T-helper 1 cell treated with Interleukin-12 subunit alpha and Interleukin-12 subunit beta and Interleukin-4 antibody, amounts not matched to agents 30 ng/mL and 1 ng/mL, for 36 hours (primary cell): ENCODE results near the gene TEX29. TPM values are rescaled to one million over a fixed set of nuclear protein-coding genes. Genes with fewer than 3 reads are reported as not detected.

Source experiments
- intact Hi-C: fragments of 100-400 bp; cut with micrococcal nuclease; formaldehyde crosslinking; loops from one replicate; pipeline ENCODE4 v1.15.1; 2024
- total RNA-seq: library from RNA; stranded (reverse); gene quantifications from 2 replicates; pipeline ENCODE4 v1.2.3, GENCODE V29; 2022

The TEX29 gene
- total RNA-seq, 1 donor from 2014 or later, result 0.81 TPM

DNA sequence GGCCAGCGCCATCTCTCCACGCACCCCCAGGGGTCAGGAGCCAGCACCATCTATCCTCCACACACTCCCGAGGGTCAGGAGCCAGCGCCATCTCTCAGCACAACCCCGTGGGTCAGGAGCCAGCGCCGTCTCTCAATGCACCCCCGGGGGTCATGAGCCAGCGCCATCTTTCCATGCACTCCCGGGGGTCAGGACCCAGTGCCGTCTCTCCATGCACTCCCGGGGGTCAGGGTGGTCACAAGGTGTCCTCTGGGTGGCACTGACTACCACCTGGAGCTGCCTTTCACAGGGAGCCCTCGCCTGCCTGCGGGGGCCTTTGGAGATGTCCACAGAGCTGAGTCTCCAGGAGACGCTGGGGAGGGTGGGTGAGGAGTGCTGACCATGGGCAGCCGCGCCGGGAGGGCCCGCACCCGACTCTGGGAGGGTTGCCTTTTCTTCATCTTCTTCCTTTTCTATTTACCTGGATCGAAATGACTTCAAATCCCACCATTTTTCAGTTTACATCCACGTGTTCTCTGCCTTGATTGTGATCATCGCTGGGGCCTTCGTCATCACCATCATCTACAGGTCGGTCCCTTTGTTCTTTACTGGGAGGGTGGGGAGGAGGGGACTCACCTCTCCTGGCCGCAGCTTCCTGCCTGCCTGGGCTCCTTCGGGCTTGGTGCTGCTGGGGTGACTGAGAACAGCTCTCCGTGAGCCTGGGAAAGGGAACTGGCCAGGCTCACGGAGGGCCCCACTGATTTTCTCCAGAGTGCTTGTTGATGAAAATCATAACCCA is 19.1 kb downstream of the TEX29 start:
- intact Hi-C loops, result no loop called here

DNA sequence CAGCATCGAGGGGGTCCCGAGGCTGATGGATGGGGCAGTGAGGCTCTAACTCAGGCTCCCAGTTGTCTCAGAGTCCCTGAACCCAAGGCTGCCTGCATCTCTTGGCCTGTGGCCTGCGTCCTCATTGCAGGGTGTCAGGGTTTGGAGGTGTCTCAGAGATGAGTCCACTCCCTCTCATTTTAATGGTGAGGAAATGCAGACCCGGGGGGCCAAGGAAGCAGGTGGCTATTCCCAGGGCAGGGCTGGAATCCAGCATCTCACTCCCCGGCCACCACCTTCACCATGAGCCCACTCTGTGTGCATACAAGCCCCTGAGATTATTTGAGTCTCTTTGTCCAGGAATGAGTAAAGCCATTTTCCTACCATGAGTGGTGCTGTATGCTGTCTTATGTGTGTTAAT is 21.4 kb downstream of the TEX29 start:
- intact Hi-C loops, result no loop called here

DNA sequence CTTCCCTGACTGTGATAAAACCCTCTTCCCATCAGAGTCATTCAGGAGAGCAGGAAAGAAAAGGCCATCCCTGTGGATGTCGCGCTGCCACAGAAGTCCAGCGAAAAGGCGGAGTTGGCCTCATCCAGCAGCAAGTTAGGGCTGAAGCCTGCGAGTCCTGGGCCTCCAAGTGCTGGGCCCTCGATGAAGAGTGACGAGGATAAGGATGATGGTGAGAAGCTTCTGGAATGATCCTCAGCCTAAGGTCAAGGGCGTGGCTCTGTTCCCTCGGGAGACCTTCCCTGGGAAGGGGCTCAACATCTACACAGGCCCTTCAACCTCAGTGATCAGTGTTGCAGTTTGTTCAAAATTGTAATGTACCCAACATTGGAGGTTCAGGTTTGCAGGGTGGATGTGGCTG is 22.3 kb downstream of the TEX29 start:
- intact Hi-C loops, result no loop called here

DNA sequence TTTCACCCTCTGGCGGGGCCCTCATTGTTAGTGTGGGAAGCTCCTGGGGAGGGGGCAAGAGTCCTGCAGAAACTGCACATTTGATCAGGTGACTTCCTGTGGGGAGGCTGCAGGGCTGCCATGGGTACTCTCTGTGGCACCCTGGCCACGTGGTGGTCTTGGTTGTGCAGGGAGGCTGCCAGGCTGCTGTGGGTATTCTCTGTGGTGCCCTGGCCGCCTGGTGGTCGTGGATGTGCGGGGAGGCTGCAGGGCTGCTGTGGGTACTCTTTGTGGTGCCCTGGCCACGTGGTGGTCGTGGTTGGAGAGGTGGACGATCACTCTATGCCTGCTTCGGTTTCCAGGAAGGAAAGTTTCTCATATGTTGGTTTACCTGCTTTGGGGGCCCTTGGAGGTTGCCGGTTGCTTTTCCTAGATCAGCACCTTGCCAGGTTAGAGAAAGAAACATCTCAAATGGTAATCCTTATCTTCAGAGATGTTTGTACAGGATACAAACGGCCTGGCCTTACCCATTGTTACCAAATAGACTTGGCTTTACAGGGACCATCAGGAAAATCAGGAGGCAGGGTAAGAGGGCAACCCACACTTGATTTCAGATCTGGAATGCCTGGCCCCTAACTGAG is 22.9 kb downstream of the TEX29 start:
- intact Hi-C loops, result no loop called here

DNA sequence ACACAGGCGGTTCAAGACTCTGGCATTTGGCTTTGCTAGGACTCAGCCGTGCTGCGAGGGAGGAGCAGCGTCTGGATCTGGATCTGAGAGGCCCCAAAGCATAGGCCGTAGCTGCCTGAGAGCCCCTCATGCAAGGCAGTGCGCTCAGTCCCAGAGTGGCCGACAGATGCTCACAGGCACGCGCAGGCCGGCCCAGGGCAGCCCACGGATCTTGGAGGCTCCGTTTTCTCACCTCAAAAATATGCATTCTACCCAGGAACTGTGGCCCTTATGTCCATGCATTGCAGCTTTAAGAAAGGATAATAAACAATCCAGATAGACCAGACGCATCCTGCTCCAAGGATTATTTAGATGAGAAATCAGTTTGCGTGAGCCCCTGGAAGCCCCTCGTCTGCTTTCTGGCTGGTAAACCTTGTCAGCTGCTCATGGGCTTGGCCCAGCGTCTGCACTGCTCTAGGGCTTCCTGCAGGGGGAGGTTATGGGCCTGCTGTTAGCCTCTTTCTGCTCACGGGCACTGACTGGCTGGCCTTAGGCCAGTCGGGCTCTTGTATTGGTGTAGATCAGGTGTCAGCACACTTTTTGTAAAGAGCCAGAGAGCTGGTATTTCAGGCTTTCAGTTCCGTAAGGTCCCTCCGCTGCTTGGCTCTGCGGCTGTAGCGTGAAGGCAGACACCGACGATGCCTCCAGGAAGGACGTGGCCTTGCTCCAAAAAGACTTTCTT is 24.2 kb downstream of the TEX29 start:
- intact Hi-C loops, result no loop called here

DNA sequence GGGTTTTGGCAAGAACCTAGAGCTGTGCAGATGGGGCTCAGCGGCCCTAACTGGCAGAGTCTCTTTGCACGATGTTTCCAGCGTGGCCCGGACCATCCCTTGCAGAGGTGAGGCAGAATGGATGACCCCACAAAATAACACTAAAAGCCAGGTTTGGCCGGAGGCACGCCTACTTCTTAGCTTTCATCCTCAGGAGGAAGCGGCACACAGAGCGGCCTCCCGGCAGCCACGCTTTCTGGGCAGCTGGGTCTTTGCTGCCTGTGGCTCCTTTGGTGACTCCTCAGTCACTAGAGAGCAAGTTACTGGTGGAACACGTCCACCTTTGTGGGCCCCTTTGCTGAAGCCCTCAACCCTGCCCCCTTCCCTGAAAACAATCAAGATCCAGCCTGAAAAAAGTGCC is 25.2 kb downstream of the TEX29 start:
- intact Hi-C loops, result no loop called here

DNA sequence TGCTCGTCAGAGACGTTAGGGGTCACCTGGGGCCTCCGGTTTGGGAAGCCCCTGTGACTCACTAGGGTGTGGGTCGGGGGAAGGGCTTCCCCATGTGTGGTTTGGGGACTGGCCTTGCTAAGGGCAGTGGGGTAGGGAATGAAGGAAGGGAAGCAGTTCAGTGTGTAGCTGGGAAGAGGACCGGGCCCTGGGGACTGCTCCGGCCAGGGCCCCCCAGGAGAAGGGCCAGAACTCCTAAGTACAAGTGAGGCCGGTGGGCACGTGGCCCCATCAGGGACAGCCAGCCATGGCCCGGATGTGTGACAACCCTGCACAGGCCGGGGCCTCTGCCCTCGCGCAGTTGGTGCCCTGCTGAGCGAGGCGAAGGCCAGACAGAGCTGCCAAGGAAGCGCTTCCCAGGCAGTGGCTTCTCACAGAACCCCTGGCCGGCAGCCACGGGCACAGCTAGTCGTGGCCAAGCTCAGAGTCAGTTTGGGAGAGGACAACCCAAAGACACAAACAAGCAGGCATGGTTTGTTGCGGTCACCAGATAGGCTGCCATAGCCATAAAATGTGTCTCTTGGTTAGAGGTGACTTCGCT is 25.7 kb downstream of the TEX29 start:
- intact Hi-C loops, result no loop called here

DNA sequence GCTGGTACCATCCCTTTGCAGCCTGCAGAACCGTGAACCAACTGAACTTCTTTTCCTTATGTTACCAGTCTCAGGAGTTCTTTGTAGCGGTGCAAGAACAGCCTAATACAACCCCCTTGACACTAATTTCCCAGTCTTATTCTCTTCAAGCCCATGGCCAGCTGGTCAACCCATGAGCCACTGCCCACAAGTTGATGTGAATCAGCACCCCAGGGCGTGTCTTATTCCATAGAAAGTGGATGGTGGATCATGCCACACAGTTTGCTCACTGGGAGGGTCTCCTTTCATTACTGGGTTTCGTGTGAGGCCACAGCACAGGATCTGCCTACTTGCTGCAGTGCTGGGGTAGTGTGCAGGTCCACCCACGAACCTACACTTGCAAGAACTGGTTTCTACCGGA is 27.0 kb downstream of the TEX29 start:
- intact Hi-C loops, result no loop called here

DNA sequence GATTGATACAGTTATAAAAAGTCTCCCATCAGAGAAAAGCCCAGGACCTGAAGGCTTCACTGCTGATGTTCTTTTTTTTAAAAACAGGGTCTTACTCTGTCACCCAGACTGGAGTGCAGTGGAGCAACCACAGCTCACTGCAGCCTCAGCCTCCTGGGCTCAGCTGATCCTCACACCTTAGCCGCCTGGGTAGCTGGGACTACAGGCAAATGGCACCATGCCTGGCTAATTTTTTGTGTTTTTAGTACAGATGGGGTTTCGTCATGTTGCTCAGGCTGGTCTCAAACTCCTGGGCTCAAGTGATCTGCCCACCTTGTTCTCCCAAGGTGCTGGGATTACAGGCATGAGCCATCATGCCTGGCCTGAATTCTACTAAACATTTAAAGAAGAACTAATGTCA is 33.1 kb downstream of the TEX29 start:
- intact Hi-C loops, result no loop called here

DNA sequence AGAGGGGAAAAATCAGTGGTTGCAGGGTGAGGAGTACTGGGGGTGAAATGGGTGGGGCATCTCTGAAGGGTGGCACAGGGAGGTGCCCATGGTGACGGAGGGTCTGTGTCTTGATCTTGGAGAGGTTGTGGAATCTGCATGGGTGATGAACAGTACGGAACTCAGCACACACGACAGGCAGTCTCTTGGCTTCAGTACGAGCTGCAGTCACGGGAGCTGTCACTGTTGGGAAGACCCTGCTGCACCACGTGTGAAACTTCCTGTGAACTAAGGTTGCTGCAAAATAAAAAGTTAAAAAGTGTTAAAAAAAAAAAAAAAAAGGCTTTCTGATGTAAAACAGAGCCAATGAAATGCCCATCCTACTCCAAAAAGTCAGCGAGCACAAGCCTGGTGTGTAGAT is 34.3 kb downstream of the TEX29 start:
- intact Hi-C loops, result no loop called here

DNA sequence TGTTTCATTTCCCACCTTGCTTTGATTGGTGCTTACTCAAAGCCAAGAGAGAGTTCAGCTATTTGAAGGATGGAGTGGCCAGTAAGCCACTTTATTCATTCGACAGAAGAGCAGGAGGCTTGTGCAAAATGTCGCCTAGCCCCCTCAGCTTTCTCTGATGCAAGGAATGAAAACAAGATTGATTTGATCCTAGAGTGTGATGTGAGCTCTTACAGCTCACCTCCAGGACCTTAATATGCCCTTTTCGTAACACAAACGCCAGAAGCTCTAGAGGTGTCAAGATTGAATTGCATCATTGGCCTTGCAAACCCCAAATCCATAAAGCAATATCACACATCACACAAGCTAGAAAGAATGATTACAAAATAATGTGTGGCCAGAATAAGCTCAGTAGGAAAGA is 36.4 kb downstream of the TEX29 start:
- intact Hi-C loops, result no loop called here

DNA sequence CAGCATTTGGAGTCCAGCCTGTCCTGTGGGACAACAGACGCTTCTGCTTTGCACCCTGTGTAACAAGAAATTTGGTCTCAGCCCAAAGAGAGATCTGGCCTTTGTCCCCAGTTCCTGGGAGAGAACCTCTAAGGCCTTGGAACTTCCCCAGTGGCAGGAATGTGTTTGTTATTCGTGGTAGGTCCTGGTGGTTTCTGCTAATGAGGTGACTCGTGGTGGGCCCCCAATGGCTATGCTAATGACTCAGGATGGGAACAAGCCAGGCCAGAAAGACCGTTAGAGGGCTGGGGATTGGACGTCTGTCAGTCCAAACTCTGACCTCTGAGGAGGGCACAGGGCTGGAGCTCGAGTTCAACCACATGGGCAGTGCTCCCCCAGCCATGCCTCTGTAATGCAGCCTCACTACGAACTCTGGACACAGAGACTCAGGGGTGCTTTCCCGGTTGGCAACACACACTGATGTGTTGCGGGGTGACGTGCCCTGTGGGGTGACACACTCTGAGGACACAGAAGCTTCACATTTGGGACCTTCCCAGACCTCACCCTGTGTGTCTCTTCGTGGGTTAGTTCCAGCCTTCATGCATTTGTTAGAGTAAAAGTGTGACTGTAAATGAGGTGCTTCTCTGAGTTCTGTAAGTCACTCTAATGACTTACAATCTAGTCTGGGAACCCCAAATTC is 38.9 kb downstream of the TEX29 start:
- intact Hi-C loops, result no loop called here

DNA sequence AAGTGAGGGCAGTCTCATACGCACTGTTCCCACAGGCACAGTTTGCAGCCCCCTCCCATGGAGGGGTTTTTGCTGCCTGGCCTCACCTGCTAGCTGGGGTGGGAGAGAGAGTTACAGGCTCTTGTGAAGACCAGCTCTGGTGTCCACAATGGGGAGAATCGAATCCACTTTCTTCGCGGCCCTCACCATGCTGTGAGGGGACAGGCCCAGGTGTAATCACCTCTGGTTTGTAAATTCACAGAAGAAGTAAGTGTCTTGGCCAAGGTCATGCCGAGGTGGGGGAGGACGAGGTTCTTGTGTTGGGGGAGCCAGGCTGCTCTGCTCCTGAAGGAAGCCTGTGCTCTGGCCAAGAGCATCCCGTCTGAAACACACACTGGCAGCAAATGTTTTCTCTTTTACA is 39.5 kb downstream of the TEX29 start:
- intact Hi-C loops, result no loop called here

DNA sequence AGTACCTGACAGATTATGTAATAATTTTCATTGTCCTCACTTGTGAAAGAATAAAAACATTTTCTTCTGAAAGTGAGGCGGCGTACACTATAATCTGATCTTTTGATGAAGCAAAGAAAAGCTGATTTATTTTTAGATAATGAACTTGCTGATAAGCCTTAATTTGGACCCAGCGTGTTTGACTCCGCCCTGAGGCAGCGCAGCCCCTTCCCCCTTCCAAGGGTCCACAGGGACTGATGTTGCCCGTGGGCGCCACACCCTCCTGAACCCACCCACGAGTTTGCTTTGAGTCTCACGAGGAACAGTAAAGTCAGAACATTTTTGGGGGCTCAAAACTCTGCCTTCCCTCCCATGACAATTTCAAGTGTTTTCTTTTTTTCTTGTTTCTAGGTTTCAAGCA is 40.0 kb downstream of the TEX29 start:
- intact Hi-C loops, result no loop called here

DNA sequence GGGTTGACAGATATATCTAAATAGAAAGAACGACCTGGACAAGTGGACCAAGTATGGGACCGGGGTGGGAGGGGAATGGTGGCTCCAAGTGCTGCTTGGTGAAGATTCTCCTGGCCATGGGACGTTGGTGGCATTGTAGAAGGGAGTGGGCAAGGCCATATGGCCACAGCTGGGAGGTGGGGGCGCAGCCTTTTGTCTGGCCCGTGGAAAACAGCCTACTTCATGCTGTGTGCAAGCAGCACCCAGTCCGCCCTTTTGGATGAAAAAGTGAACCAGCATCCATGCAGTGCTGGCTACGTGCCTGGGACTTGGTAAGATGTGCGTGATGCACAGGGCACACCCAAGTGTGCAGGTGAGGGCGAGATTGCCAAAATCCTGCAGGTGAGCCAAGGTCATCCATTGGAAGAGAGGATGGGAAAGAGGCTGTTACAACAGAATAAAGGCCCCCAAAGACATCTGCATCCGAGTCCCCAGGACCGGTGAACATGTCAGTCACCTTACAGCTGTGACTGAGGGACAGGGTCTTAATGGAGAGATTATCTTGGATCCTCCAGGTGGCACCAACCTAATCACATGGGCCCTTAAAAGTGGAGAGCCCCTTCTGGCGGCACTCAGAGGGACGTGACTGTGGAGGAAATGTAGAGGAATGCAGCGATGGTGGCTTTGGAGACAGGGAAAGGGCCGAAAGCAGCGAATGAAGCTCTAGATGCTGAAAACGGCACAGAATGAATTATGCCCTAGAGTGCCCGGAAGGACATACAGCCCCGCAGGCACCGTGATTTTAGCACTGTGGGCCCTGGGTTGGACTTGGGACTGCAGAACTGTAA is 40.8 kb downstream of the TEX29 start:
- intact Hi-C loops, result no loop called here

DNA sequence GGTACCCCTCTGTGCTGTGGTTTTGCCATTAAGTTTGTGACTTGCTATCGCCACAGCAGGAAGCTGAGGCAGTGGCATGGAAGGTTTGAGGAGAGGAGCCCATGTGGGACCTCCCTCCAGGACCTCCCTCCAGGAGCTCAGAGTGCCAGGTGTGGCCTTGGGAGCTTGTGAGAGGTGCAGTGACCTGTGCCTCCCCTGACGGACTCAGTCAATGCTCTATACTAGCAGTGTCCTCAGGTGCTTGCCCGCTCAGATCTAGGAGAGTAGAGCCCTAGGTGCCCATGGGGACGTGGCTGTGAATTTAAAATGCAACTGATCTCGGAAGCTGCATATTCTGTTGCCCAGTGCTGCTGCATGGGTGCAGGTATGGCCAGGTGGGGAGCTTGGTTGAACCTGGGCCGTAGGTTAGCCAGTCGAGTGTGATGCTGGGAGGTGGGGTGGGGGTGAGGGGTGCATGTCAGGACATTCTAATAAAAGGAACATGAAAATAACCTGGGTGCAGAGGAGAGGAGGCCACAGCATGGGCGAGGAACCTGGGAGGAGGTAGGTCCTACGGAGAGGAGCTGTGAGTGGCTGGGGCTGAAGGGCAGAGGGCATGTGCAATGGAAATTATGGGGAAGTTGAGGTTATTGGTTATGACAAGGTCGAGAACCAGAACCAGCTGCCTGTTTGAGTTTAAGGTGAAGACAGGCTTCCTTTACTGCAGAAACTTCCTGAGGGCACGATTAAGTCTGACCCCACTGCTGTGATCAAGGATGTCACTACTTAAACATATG is 41.6 kb downstream of the TEX29 start:
- intact Hi-C loops, result no loop called here

DNA sequence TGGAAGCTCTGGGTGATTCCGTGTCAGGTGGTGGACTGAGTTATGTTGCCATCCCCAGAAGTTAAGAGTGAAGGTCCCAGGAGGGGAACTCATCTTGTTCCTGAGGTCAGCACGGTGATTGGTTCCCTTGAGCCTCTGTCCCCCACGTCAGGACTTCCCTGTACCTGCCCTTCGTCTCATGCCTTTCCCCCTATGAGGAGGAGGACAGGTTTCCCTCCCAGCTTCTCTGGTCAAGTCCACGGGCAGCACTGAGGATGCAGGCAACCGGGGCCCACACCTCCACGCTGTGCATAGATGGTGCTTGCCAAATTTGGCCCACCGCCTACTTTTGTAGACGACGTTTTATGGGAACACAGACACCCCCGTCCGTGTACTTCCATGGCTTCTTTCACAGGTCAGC is 42.7 kb downstream of the TEX29 start:
- intact Hi-C loops, result no loop called here

DNA sequence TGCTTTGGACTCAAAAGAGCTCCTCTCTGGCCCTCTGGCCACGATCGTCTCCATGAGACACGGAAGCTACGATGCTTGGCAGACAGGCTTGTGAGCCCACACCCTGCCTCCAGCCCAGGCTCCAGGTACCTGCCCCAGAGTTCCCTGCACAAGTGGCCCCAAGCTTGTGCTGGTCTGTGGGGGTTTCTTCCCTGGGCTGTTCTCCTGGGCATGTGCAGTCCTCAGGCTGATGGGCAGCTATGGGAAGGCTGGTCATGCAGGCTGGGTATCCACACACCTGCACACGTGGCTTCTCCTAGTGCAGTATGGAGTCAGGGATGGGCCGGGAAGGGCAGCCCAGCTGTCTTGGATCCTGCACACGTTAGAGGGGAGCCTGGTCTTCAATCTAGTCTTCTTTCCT is 43.1 kb downstream of the TEX29 start:
- intact Hi-C loops, result no loop called here

DNA sequence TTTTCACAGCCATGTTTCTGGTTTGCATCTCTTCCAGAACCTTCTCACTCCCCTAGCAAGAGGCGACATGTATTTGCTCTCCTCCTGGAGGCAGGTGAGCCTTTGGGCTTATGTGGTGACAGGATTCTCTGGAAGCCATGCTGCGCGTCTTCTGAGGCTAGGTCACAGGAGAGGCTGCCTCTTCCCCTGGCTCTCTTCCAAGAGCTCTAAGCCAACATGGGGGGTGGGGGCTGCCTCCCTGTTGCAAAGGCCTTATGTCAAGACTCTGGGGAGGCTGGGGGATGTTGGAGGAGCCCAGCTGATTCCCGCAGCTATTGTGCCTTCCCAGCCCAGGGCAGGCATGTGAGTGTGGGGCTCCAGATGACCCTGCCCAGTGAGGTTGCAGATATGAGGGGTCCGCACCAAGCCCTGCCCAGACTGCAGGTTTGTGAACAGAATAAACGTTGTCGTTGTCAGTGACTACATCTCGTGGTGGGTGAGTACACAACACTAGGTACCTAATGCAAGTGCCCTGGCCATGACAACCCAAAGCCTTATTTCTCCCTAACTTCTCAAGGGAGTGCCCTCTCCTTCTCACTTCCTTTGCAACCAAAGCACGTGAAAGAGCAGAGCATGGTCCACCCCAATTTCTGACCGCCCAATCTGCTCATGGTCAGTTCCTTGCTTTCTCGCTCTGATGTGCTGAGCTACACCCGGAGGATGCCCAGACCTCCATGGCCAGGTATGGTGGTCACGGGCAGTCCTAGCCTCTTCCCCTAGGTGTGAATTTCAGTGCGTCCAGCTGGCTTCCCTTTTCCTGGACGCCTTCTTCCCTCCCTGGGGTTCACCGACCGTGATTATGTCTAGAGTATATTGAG is 44.9 kb downstream of the TEX29 start:
- intact Hi-C loops, result no loop called here
